OCI-LY1 (cell line): ENCODE data around the gene HES2.

ENCODE experiments used
- H2AFZ ChIP-seq: fragments of 200-600 bp; sonication (generic), shearing (Covaris generic); 2 replicates; pipeline ENCODE4 v1.6.0; 2014; ENCODE audit warnings: antibody characterized with exemption, mild to moderate bottlenecking, low read length
- H3F3A ChIP-seq: fragments of 200-600 bp; sonication (generic), shearing (Covaris generic); 2 replicates; pipeline ENCODE4 v1.6.0; 2014; ENCODE audit warnings: mild to moderate bottlenecking, antibody characterized with exemption, low read length, moderate library complexity; ENCODE audit not compliant: insufficient read depth
- H3K27ac ChIP-seq: fragments of 200-600 bp; sonication (generic); 2 replicates; pipeline ENCODE4 v1.5.1; 2014; ENCODE audit warnings: low read length, mixed run types, mild to moderate bottlenecking, low read depth; ENCODE audit not compliant: poor library complexity, severe bottlenecking
- H3K27me3 ChIP-seq: fragments of 200-600 bp; sonication (generic); 2 replicates; pipeline ENCODE4 v1.6.0; 2014; ENCODE audit warnings: antibody characterized with exemption, mild to moderate bottlenecking, low read length, moderate library complexity; ENCODE audit not compliant: insufficient read depth
- H3K36me3 ChIP-seq: fragments of 200-600 bp; sonication (generic); 2 replicates; pipeline ENCODE4 v1.6.1; 2014; ENCODE audit warnings: mild to moderate bottlenecking, antibody characterized with exemption, low read length, moderate library complexity, mixed read lengths; ENCODE audit not compliant: insufficient read depth
- H3K4me1 ChIP-seq: fragments of 200-600 bp; sonication (generic); 2 replicates; pipeline ENCODE4 v1.5.1; 2014; ENCODE audit warnings: mild to moderate bottlenecking, low read length, moderate library complexity; ENCODE audit not compliant: insufficient read depth, severe bottlenecking
- H3K4me2 ChIP-seq: fragments of 200-600 bp; sonication (generic), shearing (Covaris generic); 2 replicates; pipeline ENCODE4 v1.6.1; 2014; ENCODE audit warnings: low read length
- H3K4me3 ChIP-seq: fragments of 200-600 bp; sonication (generic); 2 replicates; pipeline ENCODE4 v1.5.1; 2014; ENCODE audit warnings: low read length, low read depth, mild to moderate bottlenecking, mixed read lengths; ENCODE audit not compliant: poor library complexity, severe bottlenecking
- H3K79me2 ChIP-seq: fragments of 200-600 bp; shearing (Covaris generic); 2 replicates; pipeline ENCODE4 v1.6.1; 2016; ENCODE audit warnings: mixed run types, low read length, mixed read lengths; ENCODE audit not compliant: insufficient read depth
- H3K9ac ChIP-seq: fragments of 200-600 bp; sonication (generic), shearing (Covaris generic); 2 replicates; pipeline ENCODE4 v1.6.1; 2014; ENCODE audit warnings: mild to moderate bottlenecking, low read length, mixed read lengths
- H3K9me2 ChIP-seq: fragments of 200-600 bp; sonication (generic), shearing (Covaris generic); 2 replicates; pipeline ENCODE4 v1.6.1; 2014; ENCODE audit warnings: low read depth, mild to moderate bottlenecking, low read length, mixed read lengths
- H3K9me3 ChIP-seq: fragments of 200-600 bp; shearing (Covaris generic); 2 replicates; pipeline ENCODE4 v1.6.1; 2014; ENCODE audit warnings: low read length, mixed read lengths
- H4K20me1 ChIP-seq: fragments of 200-600 bp; sonication (generic), shearing (Covaris generic); 2 replicates; pipeline ENCODE4 v1.6.0; 2016; ENCODE audit warnings: mild to moderate bottlenecking, low read length; ENCODE audit not compliant: insufficient read depth
- CTCF ChIP-seq: fragments of 200-600 bp; sonication (generic), shearing (Covaris generic); IDR thresholded peaks from 2 replicates; pipeline ENCODE4 v1.5.1; 2017; ENCODE audit warnings: mild to moderate bottlenecking, antibody characterized with exemption, low read length, moderate library complexity, mixed read lengths
- EZH2 ChIP-seq: fragments of 200-600 bp; sonication (generic), shearing (Covaris generic); IDR thresholded peaks from 2 replicates; pipeline ENCODE4 v1.8.0; 2017; ENCODE audit warnings: borderline replicate concordance, mixed run types, mild to moderate bottlenecking, antibody characterized with exemption, low read length, moderate library complexity, mixed read lengths

HES2 gene

DNA sequence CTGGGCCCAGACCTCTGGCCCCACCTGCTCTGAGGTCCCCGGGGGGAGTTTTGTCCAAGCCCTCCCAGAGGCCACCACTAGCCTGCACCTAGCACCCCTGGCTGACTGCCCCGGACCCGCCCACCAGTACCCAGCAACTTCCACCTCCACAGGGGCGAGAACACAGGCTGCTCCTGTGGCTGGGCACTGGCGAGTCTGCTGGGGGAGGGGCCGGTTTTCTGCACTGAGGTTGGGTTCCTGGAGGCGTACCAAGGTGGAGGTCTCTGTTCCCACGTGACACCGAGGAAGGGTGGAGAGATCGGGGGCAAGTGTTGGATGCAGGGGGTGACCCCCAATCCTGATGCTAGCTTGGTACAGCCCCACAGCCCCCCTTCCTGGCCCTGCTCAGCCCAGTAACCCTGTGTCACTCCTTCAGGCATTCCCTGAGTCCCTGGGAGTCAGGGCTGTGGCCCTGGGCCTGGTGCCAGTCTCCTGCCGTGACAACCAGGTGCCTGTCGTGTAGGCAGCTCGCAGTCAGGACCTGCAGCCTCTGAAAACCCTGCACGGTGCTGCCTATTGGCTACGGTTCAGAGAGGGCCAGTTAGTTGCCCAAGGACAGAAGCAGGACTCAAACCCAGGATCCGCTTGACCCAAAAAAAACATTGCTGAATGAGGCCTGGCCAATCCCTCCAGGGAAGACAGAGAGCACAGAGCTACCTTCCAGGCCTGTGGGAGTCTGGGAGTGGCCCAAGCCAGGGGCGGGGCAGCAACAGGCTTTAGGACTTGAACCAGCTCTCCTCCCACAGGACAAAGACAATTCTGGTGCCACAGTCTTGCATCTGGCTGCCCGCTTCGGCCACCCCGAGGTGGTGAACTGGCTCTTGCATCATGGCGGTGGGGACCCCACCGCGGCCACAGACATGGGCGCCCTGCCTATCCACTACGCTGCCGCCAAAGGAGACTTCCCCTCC lies 8.0 kb upstream of the HES2 start:
- no peaks in the 10 kb centered on the region for H3K4me1 ChIP-seq
- H3K36me3 ChIP-seq: no peaks in the 10 kb centered on the region
- no peak overlapping the region for H3K9ac ChIP-seq
- H4K20me1 ChIP-seq: no peaks in the 10 kb centered on the region
- H3F3A ChIP-seq: no peaks in the 10 kb centered on the region
- H3K9me2 ChIP-seq: no peaks in the 10 kb centered on the region
- no peaks in the 10 kb centered on the region for H3K79me2 ChIP-seq
- peaks cover 21% of the 10 kb centered on the region for H3K27me3 ChIP-seq
- H2AFZ ChIP-seq: no peak overlapping the region
- H3K4me3 ChIP-seq: no peak overlapping the region
- TF ChIP-seq EZH2: no peak
- TF ChIP-seq CTCF: no peak
- no peaks in the 10 kb centered on the region for H3K9me3 ChIP-seq
- no peak overlapping the region for H3K27ac ChIP-seq
- H3K4me2 ChIP-seq: no peak overlapping the region

DNA sequence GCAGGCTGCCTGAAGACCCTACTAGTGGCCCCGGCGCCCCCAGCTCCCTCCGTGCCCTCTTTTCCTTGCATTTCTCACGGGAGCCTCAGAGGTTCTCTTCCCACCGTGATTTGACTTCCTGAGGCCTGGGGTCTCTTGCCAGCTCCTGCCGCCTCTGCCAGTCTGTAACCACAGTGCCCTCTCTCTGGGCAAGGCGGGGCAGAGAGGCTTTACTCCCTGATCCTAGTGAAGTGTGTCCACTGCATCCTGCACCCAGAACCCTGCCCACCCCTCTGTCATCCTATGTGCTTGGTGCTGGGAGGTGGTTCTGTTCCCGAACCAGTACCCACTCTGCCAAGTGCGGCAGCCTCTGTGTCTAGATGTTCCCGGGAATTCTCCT lies 7.2 kb upstream of the HES2 start:
- Histone ChIP-seq H3K4me1 (no peaks in the 10 kb centered on the region), H3K27me3 (peaks cover 19% of the 10 kb centered on the region), H3K4me2 (no peak overlapping the region), H3K9me2 (no peaks in the 10 kb centered on the region), H2AFZ (no peak overlapping the region), H4K20me1 (no peaks in the 10 kb centered on the region), H3K4me3 (no peak overlapping the region), H3K9ac (no peak overlapping the region), H3K9me3 (no peaks in the 10 kb centered on the region), H3F3A (no peaks in the 10 kb centered on the region), H3K27ac (no peak overlapping the region), H3K36me3 (no peaks in the 10 kb centered on the region), H3K79me2 (no peaks in the 10 kb centered on the region)
- no peak for TF ChIP-seq EZH2
- TF ChIP-seq CTCF: no peak

- no peaks in the 10 kb centered on the region for H3K36me3 ChIP-seq
- no peaks in the 10 kb centered on the region for H4K20me1 ChIP-seq
- no peaks in the 10 kb centered on the region for H3K9me2 ChIP-seq
- no peak overlapping the region for H3K4me2 ChIP-seq
- H3K4me1 ChIP-seq: no peaks in the 10 kb centered on the region
- TF ChIP-seq EZH2: no peak
- no peak for TF ChIP-seq CTCF
- H3K4me3 ChIP-seq: no peak overlapping the region
- no peak overlapping the region for H3K27ac ChIP-seq
- H3K9ac ChIP-seq: no peak overlapping the region
- peaks cover 22% of the 10 kb centered on the region for H3K27me3 ChIP-seq
- H3F3A ChIP-seq: no peaks in the 10 kb centered on the region
- H3K79me2 ChIP-seq: no peaks in the 10 kb centered on the region
- H2AFZ ChIP-seq: no peak overlapping the region
- H3K9me3 ChIP-seq: no peaks in the 10 kb centered on the region
These were observed 6.7 kb upstream of the HES2 start for GRCh38 chr1:6426277-6426971.
